IPS-NIHi7 (cell line): ENCODE results near the gene TMEM63A.

Experiments
- DNase-seq: peaks from one replicate; pipeline ENCODE4 v3.0.0; 2012; ENCODE audit warnings: mixed read lengths; ENCODE audit errors: extremely low spot score

Gene TMEM63A

DNA sequence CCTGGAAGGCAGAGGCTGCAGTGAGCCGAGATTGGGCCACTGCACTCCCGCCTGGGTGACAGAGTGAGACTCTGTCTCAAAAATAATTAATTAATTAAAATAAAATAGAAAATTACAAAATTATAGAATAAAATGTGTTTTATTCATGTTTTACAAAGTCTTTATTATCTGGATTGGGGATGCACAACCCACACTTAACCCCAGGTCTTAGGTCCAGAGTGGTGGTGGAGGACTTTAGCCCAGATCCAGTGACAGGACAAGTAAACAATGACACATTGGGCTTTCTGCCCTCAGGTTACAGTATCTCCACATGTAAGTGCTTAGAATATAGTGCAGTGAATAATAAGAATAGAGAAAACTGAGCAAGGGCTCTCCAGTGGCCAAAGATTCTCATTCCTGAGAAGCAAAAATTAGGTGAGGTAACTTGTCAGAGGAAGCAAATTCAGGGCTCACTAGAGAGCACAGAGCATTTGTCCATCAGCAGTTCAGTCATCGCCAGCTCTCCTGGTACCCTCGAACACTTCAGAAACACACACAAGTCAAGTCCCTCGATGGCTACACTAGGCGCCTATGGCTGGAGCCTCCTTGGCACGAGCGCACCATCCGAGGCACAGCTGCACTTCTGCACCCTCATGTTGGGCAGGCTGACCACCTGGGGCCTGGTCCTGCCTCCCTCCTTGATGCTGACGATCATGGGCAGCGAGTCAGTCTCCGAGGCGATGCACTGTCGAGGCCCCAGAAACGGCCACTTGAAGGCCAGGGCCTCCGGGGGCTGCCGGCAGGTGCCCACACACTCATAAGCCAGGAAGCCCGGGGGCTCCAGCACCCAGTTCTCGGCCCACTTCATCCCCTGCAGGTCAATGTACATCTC, 4.2 kb upstream of the TMEM63A start:
- no peak for DNase-seq

DNA sequence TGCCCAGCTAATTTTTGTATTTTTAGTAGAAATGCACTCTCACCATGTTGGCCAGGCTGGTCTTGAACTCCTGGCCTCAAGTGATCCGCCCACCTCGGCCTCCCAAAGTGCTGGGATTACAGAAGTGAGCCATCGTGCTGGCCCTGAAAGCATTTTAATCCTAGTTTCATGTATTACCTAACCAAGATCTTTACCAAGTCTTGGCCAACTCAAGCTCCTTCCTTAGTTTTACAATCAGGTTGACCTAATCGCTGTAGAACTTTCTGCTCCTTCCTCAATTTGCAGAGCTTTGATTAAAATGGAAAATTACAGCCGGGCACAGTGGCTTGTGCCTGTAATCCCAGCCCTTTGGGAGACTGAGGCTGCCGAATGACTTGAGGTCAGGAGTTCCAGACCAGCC, 3.2 kb upstream of the TMEM63A start:
- DNase-seq: no peak

DNA sequence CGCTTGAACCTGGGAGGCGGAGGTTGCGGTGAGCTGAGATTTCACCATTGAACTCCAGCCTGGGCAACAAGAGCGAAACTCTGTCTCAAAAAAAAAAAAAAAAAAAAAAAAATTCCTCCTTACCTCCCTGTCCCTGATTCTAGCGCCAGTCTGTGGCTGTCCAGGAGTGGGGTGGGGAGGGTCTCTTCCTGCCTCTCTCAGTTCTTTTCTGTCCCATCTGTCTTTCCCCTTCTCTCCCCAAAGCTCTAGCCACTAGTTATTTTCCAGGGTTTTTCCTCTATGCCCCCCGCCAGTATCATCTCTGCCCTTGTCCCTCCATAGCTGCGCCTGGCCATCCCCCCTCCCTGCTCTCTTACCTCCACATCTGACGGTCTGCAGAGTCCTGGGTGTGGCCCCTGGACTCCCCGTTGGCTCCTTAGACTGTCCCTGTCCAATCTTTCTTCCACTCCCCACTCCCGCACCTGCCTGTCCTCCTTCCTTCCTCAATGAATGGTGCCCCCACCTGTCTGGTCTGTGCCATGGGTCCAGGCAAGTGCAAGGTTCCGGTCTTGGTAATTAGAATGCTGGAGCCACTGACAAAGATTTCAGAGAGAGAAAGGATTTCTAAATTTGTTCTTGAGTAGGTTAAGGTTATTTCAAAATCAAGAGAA, 1.6 kb upstream of the TMEM63A start:
- DNase-seq: no peak

DNA sequence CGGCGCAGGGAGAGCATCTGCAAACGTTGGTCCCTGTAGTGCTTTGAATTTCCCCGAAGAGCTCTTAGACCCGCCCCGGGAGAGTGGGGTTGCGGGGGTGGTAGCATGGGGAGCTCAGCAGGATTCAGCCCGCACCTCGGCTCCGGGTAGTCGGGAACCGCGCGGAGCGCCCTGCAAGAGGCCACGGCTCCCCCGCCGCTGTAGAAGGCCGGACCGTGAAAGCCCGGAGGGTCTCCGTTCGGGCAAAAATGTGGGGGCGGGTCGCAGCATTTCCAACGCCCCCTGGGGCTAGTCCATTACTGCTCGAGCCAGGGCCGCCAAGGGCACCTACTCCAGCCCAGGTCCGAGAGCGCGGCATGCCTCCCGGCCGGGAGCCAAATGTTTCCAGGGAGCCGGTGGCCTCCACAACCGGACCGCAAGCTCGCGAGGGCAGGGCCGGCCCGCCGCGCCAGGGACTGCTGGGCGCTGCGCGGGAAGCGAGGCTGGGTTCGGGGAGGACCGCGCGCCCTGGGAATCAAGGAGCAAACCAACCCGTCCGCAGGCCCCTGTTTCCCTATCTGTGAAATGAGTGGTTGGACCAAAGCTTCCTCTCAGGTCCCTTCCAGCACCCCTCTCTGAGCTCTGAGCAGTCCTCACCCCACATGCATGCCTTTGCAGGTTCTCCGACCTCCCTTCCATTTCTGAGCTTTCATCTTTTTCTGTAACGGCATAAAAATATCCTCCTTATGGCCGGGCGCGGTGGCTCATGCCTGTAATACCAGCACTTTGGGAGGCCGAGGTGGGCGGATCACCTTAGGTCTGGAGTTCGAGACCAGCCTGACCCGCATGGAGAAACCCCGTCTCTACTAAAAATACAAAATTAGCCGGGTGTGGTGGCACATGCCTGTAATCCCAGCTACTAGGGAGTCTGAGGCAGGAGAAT, 775 bp upstream of the TMEM63A start:
- no peak for DNase-seq

DNA sequence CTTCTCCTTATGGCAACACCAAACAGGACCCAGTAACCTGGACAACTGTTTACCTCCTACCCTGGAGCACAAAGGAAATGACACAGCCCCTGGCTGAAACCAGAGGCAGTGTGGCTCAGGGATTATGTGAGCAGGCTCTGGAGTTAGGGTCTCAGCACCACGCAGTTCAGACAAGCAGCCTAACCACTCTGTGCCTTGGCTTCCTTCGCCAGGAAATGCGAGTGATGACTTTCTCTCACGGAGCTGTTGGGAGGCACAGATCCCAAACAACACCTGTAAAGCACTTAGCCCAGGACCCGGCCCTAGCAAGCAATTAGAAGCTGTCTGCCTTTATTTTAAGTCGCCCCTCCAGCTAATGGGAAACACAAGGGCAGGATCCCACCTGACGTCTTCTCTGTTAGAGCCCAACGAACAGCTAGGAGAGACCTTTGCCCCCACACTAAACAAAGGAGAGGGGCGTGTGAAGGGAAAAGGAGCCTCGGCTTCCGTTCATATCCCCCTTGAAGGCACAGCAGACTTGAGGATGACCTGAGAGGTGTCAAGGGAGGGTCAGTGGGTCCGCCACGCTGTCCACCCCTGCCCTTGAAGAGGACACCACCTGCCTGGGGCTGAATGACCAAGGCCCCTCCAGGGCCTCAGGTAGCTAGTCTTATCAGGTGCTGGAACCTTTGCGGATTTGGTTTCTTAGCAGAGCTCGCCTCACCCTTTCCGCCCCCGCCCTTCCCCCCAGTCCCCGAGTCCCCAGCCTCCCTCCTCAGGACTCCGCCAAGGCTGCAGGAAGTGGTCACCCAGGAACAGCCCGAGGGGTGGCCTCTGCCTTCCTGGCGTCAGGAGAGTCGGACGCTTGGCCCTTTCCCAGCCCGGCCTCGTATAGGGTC, 860 bp downstream of the TMEM63A start:
- no peak for DNase-seq

DNA sequence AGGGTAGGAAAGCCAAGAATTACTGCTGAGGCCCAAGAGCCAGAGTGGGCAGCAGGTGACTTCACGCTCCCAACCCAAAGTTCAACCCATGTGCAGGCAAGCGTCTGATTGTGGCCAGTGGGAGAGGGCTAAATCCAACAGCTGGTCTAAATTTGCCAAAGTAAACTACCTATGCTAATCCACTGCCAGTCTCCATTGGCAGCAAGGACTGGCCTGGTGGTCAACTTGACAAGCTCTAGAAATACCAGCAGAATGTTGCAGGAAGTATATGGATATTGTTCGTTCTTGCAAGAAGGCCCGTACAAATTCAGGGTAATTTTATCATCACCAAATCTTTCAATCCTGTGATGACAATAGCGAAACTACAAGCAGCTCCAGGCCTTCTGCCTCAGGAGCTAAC, 1.5 kb downstream of the TMEM63A start:
- no peak for DNase-seq

DNA sequence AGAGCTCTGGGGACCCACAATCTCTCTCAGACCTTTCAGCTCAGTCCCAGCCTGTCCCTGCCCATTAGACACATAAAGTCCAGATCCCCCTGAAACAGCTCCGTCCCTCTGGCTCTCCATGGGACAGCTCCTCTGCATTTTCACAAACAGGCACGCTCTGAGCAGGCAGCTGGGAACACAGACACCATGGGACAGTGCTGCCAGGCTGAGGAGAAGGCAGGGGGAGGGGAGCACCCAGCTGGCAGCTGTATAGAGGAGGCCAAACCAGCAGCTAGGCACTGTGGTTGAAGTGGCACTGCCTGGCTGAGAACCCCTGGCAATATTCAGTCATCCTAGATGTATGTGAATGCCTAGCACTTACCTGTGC, 2.0 kb downstream of the TMEM63A start:
- no peak for DNase-seq

DNA sequence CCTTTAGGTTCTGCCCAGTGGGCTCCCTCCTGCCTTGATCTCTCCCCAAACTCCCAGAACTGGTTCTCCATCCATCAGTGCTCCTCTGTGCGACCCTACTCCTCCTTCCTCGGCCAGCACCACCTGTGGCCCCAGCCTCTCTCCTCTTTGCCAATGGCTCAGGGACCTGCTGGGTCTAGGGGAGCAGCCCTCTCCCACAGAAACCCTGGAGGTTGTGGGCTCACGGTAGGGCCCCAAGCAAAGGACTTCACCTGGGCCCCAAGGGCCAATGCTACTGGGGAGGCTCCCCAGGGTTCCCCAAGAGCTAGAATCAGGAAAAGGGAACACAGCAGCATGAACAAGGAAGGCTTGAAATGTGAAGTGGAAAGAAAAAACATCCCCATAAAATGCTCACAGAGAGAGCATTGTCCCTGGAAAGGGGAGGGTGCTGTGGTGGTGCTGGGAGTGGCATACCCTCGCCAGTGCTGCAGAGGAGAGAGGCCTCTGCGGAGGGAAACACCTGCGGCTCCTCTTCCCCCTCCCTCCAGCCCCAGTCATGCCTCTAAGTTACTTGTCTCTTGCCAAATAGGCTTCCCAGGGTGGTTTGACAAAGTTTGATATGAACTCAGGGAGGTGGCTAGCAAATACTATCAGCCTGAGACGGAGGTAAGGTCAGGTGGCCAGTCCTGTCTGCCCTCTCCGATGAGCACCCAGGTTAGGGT, 2.5 kb downstream of the TMEM63A start:
- no peak for DNase-seq

DNA sequence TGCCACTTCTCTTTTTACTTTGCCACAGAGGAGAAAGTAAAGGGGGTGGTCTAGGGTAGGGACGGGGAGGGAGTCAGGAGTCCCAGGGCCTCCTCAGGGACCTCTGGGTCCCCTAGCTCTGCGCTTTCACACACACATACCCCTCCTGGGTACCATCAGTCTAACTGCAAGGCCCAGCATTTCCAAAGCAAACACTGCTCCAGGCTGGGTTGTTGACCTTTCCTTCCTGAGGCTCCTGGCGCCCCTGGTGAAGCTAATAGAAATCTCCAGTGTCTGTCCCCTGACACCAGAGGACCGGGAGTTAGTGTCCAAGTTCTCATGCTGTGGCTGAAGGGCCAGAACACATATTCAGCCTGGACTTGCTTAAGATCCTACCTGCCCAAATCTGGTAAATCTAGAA, 3.9 kb downstream of the TMEM63A start:
- DNase-seq: no peak

DNA sequence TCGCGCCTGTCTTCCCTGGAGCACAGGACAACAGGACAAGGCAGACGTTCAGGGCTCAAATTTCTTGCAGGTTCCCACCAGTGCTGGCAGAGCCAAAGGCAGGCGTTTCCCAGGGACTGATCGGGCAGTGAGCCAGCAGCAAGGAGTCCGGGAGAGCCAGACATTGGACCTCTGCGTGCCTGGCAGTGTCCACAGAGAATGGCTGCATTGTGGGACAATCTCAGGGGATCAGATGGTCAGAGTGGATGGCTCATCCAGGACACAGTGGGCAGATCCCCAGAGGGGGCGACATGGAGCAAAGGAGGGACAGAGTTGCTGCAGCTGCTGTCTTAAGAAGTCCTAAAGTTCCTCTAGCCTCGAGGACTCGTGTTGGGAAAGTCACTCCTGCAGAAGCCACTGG, 4.6 kb downstream of the TMEM63A start:
- DNase-seq: peak; percentile 67

DNA sequence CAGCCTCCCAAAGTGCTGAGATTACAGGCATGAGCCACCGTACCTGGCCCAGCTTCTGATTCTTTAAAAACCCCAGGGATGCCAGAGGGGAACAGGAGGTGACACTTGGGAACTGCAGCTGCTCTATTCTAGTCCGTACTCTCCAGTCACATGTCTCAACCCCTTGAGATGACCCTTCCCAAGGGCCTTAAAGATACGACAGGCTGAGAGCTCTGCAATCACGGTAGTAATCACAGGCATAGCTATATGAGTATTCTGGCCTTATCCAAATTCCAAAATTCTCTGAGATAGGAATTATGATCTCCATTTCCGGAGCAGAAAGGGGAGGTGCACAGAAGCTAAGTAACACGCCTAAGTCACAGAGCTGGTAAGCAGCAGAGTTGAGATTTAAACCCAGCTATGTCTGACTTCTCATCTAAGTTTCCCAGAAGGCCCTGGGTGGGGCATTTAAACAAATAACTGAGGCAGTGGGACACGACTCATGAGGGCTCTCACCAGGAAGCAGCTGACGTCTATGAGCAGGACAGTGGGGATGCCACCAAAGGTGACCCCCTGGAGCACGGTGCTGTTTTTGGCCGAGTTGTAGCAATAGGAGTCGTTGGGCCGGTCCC, 5.2 kb downstream of the TMEM63A start:
- no peak for DNase-seq

DNA sequence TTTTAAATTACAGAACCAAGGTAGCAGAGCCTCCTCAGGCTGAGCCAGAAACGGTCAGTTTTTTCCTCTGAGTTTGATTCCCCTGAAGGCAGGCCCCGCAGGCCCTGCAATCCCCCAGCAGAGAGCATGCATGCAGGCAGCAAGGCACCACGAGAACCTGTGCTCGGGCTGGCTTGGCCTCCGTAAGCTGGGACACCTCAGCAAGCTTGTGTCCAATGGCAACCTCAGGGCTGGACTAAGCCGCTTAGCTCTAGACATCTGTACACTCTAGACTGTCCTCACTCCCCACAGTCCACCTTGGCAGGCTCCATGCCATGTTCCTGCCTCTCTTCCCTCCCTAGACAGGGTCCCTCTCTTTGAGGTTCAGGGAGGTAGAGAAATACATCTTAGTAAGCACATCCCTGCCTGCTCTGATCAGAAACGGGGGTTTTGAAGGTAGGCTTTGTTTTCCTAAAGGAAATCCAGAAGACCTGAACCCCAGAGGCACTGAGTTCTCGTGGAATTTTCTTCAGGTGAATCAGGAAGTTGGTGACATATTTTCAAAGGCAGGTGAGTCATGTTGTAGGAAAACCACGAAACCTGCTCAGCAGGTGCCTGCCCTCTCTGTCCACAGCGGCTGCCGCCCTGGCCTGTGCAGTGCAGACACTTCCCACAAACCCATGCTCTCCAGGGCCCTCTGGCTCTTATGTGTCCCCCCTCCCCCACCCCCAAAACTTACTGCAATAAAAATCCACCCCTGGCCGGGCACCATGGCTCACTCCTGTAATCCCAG, 7.0 kb downstream of the TMEM63A start:
- DNase-seq: no peak

DNA sequence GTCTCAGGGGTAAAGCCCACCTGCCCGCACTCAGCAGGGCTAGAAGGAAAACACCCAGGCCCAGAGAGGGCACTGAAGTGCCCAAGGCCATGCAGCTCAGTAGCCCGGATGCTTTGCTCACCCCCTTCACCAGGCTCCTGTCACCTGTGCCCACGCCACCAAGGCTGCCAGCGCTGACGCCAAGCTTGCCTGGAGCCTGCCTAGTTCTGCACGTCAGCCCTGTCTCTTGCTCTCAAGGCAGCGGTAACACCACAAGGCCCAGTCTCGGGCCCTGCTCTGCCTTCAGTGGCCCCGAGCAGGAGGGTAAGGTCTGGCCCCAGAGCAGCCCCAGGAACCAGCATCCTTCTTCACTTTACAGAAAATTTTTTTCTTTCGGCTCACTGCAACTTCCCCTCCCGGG, 7.7 kb downstream of the TMEM63A start:
- no peak for DNase-seq

DNA sequence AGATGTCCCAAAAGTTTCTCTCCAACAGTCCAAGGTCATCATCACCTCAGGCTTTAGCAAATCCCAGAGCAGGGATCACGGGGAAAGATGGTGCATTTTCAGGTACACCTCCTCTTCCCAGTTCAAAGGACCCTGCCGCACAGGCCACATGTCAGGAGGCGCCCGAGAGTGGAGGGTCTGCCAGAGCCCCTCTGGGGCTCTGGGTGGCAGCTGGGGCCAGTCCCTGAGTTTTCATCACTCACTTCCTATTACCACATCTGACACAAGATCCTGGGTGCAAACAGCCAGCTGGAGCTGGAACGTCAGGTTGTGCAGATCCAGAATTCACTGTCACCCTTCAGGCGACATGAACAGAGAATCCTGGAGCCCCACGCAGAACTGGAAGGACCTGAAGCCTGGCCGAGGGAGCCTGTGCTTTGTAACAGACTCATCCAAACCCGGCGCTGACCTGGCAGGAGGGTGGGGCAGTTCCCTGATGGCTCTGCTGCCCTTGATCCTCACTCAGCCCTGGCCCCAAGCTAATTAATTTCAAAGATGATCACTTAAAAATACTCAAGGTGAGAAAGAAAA, 8.8 kb downstream of the TMEM63A start:
- no peak for DNase-seq

DNA sequence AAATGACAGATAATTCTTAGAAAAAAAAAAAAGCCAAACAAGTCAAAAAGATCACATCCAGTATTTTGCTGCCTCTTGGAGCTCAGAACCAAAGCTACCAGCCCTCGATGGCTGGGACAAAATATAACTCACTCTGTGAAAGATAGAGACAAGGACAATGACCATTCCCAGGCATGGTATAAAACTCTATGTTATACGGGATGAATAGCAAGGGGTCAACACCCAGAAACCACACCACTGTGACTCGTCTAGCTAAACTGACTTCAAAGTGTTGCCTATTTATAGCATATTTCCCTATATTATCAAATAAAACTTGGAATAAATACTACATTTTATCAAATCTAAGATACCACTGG, 10.1 kb downstream of the TMEM63A start:
- no peak for DNase-seq

DNA sequence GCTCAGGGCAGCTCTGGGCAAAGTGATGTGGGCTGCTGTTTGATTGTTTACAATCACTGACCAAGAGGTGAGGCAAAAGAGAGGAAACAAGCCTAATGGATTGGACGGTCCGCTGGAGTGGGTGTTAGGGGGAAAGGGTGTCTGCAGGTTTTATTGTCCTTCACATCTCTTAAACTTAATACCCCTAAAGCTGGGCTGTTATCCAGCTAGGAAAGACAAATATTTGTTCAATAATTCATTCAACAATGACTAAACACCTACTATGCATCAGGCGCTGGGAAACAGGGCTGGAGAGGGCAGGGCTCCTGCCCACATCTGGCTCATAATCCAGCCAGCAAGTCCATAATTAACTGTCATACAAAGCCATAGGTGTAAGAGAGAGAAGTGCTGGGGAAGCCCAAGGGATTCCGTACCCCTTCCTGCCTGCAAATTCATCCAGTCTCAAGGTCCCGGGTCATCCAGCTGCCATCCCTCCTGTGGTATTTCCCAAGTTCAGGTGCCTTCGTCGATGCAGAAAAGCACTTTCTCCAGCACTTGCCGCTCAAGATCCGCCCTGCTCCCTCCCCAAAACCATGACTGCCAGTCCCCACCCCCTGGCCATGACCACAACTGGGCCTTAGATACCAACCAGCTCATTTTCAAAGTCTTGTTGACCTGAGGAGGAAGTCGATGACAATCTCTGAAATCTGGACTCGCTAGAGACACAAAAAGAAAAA, 10.7 kb downstream of the TMEM63A start:
- no peak for DNase-seq

DNA sequence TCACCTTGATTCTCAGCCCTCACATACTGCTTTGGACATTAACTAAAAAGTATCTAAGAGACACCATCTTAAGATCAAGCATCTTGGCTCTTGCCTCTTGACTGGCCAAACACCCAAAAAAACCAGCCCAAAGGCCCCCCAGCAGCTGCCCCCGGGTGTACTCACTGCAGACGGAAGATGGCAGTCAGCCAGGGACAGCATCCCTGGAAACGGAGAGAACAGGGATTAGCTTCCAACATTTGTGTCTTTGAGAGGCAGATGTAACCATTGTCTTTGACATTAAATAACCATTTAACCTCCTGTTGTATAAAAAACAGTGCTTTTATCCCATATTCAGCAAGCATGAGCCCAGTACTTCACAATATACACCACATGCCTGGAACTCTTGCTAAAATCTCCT, 11.3 kb downstream of the TMEM63A start:
- DNase-seq: no peak

DNA sequence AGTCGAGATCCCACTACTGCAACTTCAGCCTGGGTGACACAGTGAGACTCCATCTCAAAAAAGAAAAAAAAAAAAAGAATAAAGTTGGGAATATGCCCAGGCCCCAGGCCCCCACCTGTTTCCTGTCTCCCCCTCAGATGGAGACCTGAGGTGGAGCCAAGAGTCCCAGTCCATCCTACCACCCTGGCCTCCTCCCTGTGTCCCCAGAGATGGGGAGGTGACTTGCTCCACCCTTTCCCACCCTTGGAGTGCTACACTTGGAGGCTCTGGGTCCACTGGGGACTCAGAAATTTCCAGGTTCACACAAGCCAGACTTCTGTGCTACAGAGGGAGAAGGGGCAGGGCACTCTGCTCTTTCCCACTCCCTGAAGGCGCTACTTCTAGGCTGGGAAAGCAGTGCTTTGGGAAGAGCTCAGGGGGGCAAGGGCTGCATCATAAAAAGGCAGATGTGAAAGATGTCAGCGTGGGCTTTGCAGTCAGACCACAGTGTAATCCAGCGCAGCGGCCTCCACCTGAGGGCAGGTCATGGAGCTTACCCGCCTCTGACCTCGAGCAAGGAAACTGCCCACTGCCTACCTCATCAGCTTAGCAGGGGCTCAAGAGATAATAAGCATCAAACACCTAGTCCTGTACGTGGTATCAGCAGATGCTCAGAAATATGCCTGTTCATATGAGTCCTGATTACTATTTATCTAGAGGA, 13.4 kb downstream of the TMEM63A start:
- no peak for DNase-seq
